Effector CD4-positive, alpha-beta T cell (primary cell): ENCODE data around the gene ACOXL.

Source experiments
- DNase-seq: peaks from one replicate; pipeline ENCODE4 v3.0.0-alpha.2; 2020

The ACOXL gene

GRCh38 chr2:110979471-110980338 lies 247.3 kb downstream of the ACOXL start:
- DNase-seq, result no peak

DNA sequence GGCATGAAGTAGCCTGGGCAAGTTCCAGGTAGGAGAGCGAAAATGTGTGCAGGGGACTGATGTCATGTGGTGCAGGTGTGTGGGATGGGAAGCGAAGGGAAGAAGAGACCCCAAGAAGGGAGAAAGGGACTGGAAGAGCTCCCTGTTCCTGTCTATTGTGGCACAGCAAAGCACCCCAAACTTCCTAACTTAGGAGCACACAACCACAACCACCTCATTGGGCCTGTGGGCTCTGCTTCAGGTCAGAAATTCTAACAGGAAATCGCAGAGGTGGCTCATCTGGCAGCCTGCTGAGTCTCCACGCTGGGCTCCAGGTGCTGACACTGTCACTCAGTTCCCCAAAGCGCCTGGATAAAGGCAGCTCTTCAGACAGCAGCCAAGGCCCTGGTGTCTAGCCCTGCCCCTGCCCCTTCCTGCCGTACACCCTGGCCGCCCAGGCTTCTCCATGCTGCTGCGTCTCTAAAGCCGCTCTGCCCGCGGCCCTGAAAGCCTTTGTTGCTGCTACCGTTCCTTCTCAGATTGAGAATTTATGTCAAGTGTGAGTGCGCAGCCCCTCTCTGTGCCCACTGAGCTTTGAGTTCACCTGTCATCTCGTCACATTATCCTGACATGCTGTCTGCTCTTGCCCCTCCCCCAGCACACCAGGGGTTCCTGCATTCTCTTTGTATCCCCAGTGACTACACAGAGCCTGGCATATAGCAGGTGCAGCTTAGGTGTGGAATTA lies 248.1 kb downstream of the ACOXL start:
- DNase-seq, result no peak

DNA sequence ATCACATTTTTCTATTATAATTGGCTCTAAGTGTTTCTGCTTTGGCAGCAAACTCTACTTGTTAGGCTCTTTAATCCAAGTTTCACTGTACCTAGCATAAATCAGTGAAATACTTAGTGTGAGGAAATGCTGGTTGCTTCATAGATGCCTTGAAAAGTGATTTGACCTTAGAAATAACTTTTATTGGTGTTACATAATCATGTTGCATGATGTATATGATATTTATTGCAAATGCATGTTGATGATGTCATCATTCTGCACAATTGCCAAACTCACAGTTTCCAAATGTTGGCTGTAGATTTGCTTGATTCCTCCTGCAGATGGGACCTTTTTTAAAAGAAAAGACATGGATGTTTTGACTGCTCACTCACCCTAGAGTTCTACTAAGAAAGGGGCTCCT lies 250.8 kb downstream of the ACOXL start:
- DNase-seq, result no peak

- DNase-seq, result no peak
These were observed 252.5 kb downstream of the ACOXL start for GRCh38 chr2:110984694-110985490.

GRCh38 chr2:110990440-110990839 lies 258.1 kb downstream of the ACOXL start:
- no peak for DNase-seq

DNA sequence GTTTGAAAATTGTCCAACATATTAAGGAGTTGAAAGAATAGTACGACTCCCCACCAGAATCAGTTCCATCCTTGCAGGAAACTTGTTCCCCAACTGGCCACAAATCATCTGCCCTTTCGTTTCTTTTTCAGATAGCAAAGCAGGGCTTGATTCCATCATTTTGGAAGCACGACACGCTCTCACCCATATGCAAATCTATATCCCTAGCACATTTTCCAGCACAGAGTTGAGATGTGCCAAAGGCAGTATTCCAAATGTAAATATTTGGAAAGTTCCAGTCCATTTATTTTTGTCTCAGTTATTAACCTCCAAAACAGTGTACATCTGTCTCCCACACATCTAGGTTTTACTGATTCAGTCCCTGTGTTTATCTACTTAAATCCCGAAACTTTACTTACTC lies 259.5 kb downstream of the ACOXL start:
- DNase-seq, result no peak

- DNase-seq, result no peak
These were observed 260.5 kb downstream of the ACOXL start for GRCh38 chr2:110992886-110993285.

- no peak for DNase-seq
These were observed 261.3 kb downstream of the ACOXL start for GRCh38 chr2:110993557-110994231.

- DNase-seq, result no peak
These were observed 262.0 kb downstream of the ACOXL start for GRCh38 chr2:110994250-110994961.

- DNase-seq, result no peak
These were observed 263.5 kb downstream of the ACOXL start for GRCh38 chr2:110995911-110996310.

DNA sequence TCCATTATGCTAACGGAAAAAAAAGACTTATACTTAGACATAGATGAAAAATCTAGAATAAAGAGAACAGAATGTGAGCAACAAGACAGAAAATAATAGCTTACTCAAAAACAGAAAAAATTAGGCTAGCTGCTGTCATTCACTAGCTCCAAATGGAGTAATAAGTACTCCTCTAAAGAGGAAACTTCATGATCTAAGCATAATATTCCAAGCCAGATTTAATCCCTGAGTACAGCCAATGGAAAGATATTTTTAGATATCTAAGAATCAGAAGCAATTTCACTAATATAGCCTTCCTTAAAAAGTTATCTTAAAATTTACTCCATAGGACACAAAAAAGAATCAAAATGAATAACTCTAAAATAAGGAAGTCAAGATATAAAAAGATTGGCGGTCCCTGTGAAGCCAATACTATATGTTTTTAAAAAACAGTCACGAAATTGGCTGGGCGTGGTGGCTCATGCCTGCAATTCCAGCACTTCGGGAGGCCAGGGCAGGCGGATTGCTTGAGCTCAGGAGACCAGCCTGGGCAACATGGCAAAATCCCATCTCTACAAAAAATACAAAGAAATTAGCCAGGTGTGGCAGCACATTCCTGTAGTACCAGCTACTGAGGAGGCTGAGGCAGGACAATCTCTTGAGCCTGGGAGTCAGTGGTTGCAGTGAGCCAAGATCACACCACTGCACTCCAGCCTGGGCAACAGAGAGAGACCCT lies 265.1 kb downstream of the ACOXL start:
- DNase-seq, result no peak

DNA sequence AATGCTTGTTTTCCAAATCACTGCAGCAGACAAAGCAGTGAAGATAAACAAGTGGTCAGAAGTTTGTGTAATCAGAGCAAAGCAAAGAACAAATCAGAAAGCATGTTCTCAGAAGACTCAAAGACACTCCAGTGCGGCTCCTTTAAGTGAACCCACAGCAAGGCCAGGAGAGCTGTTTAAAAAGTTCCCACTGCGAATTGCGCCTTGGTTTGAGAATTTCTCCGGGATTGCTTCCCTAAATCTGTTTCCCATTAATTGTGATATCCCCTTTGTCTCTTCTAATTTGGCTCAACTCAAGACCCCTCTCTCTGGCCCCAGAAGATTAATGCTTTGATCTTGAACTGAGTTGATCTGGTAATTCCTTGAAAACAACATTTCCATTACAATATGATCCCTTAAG lies 265.9 kb downstream of the ACOXL start:
- DNase-seq, result no peak

DNA sequence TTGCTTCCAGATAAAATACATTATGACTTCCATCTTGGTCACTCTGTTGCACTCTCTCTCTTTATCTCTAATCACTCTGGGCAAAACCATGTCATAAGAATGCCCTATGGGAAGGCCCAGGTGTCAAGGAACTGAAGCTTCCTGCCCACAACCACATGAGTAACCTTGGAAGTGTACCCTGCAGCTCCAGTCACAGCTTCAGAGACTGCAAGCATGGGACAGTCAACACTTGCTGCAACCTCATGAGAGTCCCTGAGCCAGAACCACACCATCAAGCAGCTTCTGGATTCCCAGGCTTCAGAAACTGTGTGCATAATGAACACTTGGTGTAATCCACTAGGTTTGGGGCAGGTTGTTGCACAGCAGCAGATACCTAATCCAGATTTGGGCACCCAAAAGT lies 267.3 kb downstream of the ACOXL start:
- DNase-seq, result no peak

GRCh38 chr2:111005307-111005706 lies 272.9 kb downstream of the ACOXL start:
- no peak for DNase-seq

DNA sequence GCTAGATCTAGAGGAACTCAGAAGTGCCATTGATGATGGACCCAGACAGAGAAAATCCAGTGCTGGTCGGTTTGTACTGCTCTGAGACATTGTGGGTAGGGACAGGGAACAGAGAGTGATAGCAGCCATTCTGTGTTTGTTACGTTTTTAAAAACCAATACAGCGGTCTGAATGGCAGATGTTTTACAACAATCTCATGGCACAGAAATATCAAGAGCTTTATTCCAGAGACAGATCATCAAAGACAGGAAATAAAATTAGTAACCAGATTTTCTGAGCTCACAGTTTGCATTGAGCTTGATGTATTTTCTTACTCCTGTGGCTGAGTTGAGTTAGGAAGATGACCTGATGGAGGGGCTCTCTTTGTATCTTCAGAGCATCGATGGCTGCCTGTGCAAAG lies 273.4 kb downstream of the ACOXL start:
- no peak for DNase-seq

DNA sequence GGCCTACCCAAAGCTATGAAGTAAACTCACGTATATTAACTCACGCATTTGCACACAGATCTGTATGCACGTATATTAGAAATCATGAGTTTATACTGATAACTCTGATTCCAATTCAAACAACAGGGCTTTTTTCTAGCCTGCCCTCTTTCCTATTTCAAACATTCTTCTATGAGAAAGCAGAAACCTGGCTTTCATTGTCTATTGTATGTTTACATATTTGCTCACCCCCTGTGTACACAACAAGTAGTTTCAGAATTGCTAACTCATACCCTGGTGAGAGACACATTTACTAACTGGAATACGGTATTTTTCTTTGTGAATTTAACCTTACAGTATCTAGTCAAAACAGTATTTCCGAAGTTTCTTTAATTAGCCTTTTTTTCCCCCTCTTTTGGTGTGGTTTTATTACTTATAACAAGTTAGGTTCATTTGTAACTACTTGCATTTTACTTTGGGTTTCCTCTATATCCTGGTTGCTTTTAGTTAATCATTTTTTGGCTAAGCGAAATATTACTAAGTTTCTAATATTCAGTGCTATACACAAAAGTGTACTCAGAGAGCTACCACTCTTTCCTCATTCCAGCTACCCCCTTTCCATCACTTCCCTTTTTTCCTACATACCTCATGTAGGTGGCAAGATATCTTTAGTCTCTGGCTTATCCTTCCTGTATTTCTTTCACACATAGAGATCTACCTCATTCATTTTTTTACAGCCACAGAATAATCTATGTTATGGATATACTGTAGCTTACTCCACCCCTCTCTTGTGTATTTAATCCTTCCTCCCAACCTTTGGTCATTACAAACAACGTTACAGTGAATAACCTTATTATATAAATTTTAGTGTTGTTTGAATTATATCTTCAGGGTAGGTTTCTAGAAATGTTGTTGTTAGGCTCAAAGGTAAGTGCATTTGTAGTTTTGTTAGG lies 275.6 kb downstream of the ACOXL start:
- no peak for DNase-seq

GRCh38 chr2:111011218-111011617 lies 278.8 kb downstream of the ACOXL start:
- DNase-seq, result no peak

- no peak for DNase-seq
These were observed 283.1 kb downstream of the ACOXL start for GRCh38 chr2:111015283-111015995.

DNA sequence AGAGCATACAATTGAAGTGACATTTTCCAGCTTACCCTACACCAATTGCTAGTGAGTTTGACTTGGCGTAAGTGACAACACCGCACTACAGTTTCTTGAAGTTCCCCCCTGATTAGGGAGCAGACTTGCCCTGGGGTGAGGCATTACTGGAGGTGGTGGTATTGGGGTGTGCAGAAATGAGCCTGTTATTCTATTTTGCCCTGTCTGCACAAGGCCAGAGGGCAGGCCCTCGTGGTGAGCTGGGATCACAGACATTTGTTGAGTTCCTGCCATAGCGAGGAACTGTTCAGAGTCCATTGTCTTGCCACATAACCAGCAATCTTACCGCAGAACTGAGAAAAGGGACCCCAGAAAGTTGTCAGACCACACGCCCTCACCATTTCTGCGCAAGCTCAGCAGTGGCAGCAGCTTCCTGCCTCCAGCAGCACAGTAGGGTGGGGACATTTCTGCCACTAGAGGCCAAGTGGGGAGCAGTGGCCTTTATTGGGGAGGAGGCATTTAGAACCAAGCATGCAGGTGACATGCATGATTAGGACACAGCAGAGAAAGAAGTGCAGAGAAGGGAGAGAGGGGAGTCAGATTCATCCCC lies 284.8 kb downstream of the ACOXL start:
- DNase-seq, result no peak
